KMS-11 (cell line): ENCODE measurements around the gene MPC1.
"Not testable (repeated sequence)": the region's sequence is repeated elsewhere in the genome, so short reads cannot be mapped to it uniquely, and the experiment has no call there.

ENCODE experiments used
- H2AFZ ChIP-seq: fragments of 200-600 bp; sonication (generic); 2 replicates; pipeline ENCODE4 v1.6.1; 2016; ENCODE audit warnings: antibody characterized with exemption, mixed run types, low read depth
- H3K27ac ChIP-seq: fragments of 200-600 bp; sonication (generic); 2 replicates; pipeline ENCODE4 v1.6.1; 2016; ENCODE audit warnings: mild to moderate bottlenecking, mixed run types
- H3K27me3 ChIP-seq: fragments of 200-600 bp; sonication (generic); 2 replicates; pipeline ENCODE4 v1.6.1; 2017; ENCODE audit warnings: mild to moderate bottlenecking, low read depth, mixed run types, moderate library complexity; ENCODE audit not compliant: insufficient read depth
- H3K36me3 ChIP-seq: fragments of 200-600 bp; sonication (generic); 2 replicates; pipeline ENCODE4 v1.6.1; 2017; ENCODE audit warnings: mild to moderate bottlenecking, mixed run types; ENCODE audit not compliant: insufficient read depth
- H3K4me1 ChIP-seq: fragments of 200-600 bp; sonication (generic); 2 replicates; pipeline ENCODE4 v1.6.1; 2016; ENCODE audit warnings: mild to moderate bottlenecking, low read depth, mixed run types; ENCODE audit not compliant: poor library complexity, severe bottlenecking
- H3K4me2 ChIP-seq: fragments of 200-600 bp; sonication (generic); 2 replicates; pipeline ENCODE4 v1.7.0; 2016; ENCODE audit warnings: mild to moderate bottlenecking, mixed run types
- H3K4me3 ChIP-seq: fragments of 200-600 bp; sonication (generic); IDR thresholded peaks from 2 replicates; pipeline ENCODE4 v1.6.1; 2017; ENCODE audit warnings: low read depth, low read length, mixed read lengths; ENCODE audit not compliant: insufficient read depth
- H3K79me2 ChIP-seq: fragments of 200-600 bp; sonication (generic); 2 replicates; pipeline ENCODE4 v1.6.1; 2016; ENCODE audit warnings: low read depth, mixed run types; ENCODE audit not compliant: insufficient read depth
- H3K9ac ChIP-seq: fragments of 200-600 bp; sonication (generic); 2 replicates; pipeline ENCODE4 v1.6.1; 2016; ENCODE audit warnings: mild to moderate bottlenecking, mixed run types
- H4K20me1 ChIP-seq: fragments of 200-600 bp; sonication (generic); 2 replicates; pipeline ENCODE4 v1.6.1; 2016; ENCODE audit warnings: mild to moderate bottlenecking, mixed run types; ENCODE audit not compliant: insufficient read depth
- CTCF ChIP-seq: fragments of 200-600 bp; sonication (generic); conservative IDR thresholded peaks from 2 replicates; pipeline ENCODE4 v1.6.1; 2017; ENCODE audit warnings: low read depth, mild to moderate bottlenecking, antibody characterized with exemption, low read length, moderate library complexity, mixed read lengths

Gene MPC1

GRCh38 chr6:166388290-166389004 is 5.7 kb upstream of the MPC1 start:
- no peak overlapping the region for H3K4me3 ChIP-seq
- no peak overlapping the region for H3K9ac ChIP-seq
- no peaks in the 10 kb centered on the region for H4K20me1 ChIP-seq
- no peaks in the 10 kb centered on the region for H3K36me3 ChIP-seq
- no peaks in the 10 kb centered on the region for H3K27me3 ChIP-seq
- H3K27ac ChIP-seq: no peak overlapping the region
- H3K4me2 ChIP-seq: no peak overlapping the region
- no peaks in the 10 kb centered on the region for H3K79me2 ChIP-seq
- H3K4me1 ChIP-seq: peaks cover 7% of the 10 kb centered on the region
- TF ChIP-seq CTCF: no peak
- no peak overlapping the region for H2AFZ ChIP-seq

DNA sequence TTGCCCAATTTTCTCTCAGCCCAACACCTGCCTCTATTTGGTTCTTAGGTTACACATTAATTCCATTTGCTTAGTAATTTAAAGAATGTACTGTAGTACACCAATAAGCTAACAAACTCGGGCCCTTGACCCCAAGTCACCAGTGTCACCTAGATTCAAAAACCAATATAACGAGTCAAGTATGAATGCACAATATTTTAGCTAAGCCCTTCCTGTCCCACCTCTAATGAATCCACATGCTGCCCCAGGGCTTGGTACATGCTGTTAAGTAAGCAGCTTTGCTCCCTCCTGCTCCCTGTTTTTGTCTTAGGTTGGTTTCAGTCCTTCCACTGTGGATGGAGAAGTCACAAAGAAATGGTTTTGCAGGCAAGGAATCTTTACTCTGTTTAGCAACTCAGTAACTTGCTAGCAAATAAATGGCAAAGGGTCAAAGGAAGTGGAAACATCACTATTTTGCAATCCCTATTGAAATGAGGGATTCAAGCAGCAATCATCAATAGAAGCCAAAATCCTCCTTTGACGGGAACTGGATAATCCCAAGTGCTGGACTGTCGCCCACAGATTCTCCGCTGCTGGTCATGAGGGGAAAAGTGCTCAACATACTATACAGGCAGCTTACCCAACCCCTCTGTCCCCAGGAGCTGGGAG is 5.0 kb upstream of the MPC1 start:
- no peak overlapping the region for H3K4me2 ChIP-seq
- H3K36me3 ChIP-seq: no peaks in the 10 kb centered on the region
- H3K27me3 ChIP-seq: no peaks in the 10 kb centered on the region
- H3K9ac ChIP-seq: no peak overlapping the region
- no peak overlapping the region for H3K27ac ChIP-seq
- no peaks in the 10 kb centered on the region for H3K79me2 ChIP-seq
- peaks cover 7% of the 10 kb centered on the region for H3K4me1 ChIP-seq
- no peak for TF ChIP-seq CTCF
- H3K4me3 ChIP-seq: no peak overlapping the region
- no peak overlapping the region for H2AFZ ChIP-seq
- H4K20me1 ChIP-seq: no peaks in the 10 kb centered on the region

- H3K4me1 ChIP-seq, H3K4me3 ChIP-seq, H3K4me2 ChIP-seq, H3K27me3 ChIP-seq, H3K79me2 ChIP-seq, H4K20me1 ChIP-seq, H2AFZ ChIP-seq, H3K27ac ChIP-seq, H3K9ac ChIP-seq, H3K36me3 ChIP-seq: not testable (repeated sequence)
Measured at GRCh38 chr6:166387098-166387497, 4.4 kb upstream of the MPC1 start.

DNA sequence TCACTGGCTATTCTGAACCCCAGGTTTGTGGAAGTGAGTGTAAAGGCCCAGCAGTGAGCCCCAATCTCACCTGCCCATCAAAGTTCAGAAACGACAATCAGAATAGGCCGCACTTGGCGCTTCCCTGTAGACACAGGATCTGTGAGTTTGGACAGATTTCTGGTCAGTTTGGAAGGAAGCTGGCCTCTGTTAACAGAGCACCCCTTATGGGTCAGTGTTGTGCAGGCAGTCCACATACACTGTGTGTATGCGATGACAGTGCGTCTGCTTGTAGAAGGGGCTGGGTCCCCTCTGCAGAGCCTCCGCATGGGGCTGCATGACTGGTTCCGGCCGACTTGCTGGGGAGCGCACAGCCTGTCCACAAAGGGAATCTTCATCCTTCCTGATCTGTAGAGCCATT is 3.4 kb upstream of the MPC1 start:
- H3K27ac ChIP-seq: no peak overlapping the region
- H4K20me1 ChIP-seq: no peaks in the 10 kb centered on the region
- TF ChIP-seq CTCF: no peak
- H3K27me3 ChIP-seq: no peaks in the 10 kb centered on the region
- H3K4me3 ChIP-seq: no peak overlapping the region
- no peaks in the 10 kb centered on the region for H3K36me3 ChIP-seq
- H3K79me2 ChIP-seq: no peaks in the 10 kb centered on the region
- no peak overlapping the region for H3K4me2 ChIP-seq
- H2AFZ ChIP-seq: no peak overlapping the region
- H3K4me1 ChIP-seq: peaks cover 11% of the 10 kb centered on the region
- no peak overlapping the region for H3K9ac ChIP-seq

DNA sequence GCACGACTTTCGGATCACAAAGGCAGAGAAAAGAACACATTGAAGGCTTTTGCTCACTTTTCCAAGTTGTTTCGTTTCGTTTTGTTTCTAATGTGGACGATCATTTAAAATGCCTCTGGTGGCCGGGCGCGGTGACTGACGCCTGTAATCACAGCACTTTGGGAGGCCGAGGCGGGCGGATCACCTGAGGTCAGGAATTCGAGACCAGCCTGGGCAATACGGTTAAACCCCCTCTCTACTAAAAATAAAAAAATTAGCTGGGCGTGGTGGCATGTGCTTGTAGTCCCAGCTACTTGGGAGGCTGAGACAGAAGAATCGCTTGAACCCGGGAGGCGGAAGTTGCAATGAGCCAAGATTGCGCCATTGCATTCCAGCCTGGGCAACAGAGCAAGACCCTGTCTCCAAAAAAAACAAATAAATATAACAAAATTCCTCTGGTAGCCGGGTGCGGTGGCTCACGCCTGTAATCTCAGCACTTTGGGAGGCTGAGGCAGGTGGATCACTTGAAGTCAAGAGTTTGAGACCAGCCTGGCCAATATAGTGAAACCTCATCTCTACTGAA is 1.1 kb upstream of the MPC1 start:
- not testable (repeated sequence) for H3K79me2 ChIP-seq, H3K27me3 ChIP-seq, H3K36me3 ChIP-seq, H4K20me1 ChIP-seq, H3K4me3 ChIP-seq
- peak overlapping the region; percentile 97 for H3K27ac ChIP-seq
- peak overlapping the region; percentile 92 for H2AFZ ChIP-seq
- peak overlapping the region; percentile 90 for H3K9ac ChIP-seq
- peak overlapping the region; percentile 52 for H3K4me2 ChIP-seq
- H3K4me1 ChIP-seq: peaks cover 21% of the 10 kb centered on the region
- 0 out of 2 replicates have a peak, but pooled peaks have one; percentile 4 for TF ChIP-seq CTCF
